B cell (primary cell): ENCODE data around the gene TRIM28. TPM values are rescaled to one million over a fixed set of nuclear protein-coding genes. Genes with fewer than 3 reads are reported as not detected.

Experiments
- ATAC-seq: fragments of 200-7000 bp; cut with Tn5 transposase; one replicate; pipeline ENCODE4 v1.10.0; 2021; ENCODE audit warnings: low read depth, mild to moderate bottlenecking, moderate number of reproducible peaks, moderate library complexity
- CTCF ChIA-PET: fragments of 350-600 bp; sonication (Branson Sonifier 250); formaldehyde crosslinking; loops from one replicate; lab custom pipeline; 2021; ENCODE audit warnings: antibody characterized with exemption, inconsistent platforms; lab: Charles Lee
- POLR2A ChIA-PET: fragments of 350-600 bp; sonication (Branson Sonifier 250); formaldehyde crosslinking; loops from one replicate; lab custom pipeline; 2021; ENCODE audit warnings: antibody characterized with exemption; lab: Charles Lee
- DNase-seq: peaks from one replicate; pipeline ENCODE4 v3.0.0; 2013
- H2AFZ ChIP-seq: 2 replicates; pipeline ENCODE4 v1.6.1; 2012; ENCODE audit warnings: mild to moderate bottlenecking, low read depth, low read length; ENCODE audit not compliant: insufficient read depth, poor library complexity, severe bottlenecking
- H3K27ac ChIP-seq, 2 donors: 1 replicate in 1 of 2; 2 replicates in 1 of 2; pipeline ENCODE4 v1.5.1; 2012 to 2013; ENCODE audit warnings: low read length in 2 of 2, mild to moderate bottlenecking in 2 of 2, moderate library complexity in 1 of 2
- H3K27me3 ChIP-seq, 4 experiments: fragments of 200-600 bp in 1 of 4; sonication (generic) in 1 of 4; replicated peaks in 1 of 4; 1 replicate in 2 of 4; 2 replicates in 2 of 4; pipeline versions ENCODE4 v1.6.1 to v1.7.0; 2013 to 2016; ENCODE audit warnings: low read length in 3 of 4, mild to moderate bottlenecking in 2 of 4, mixed read lengths in 1 of 4, moderate library complexity in 1 of 4; ENCODE audit not compliant: insufficient read depth in 4 of 4, control insufficient read depth in 3 of 4; ENCODE audit errors: control extremely low read depth in 1 of 4
- H3K36me3 ChIP-seq, 2 experiments: replicated peaks in 1 of 2; 1 replicate in 1 of 2; 2 replicates in 1 of 2; pipeline versions ENCODE4 v1.6.1 to v1.7.1; 2013; ENCODE audit warnings: low read length in 1 of 2; ENCODE audit not compliant: insufficient read depth in 2 of 2, control insufficient read depth in 1 of 2; ENCODE audit errors: control extremely low read depth in 1 of 2, extremely low read depth in 1 of 2
- H3K4me1 ChIP-seq, 2 donors: fragments of 200-600 bp in 1 of 2; sonication (generic) in 1 of 2; 1 replicate in 1 of 2; 2 replicates in 1 of 2; pipeline versions ENCODE4 v1.5.1 to v1.6.1; 2013 to 2017; ENCODE audit warnings: low read length in 2 of 2; ENCODE audit not compliant: control insufficient read depth in 2 of 2, insufficient read depth in 2 of 2
- H3K4me2 ChIP-seq: replicated peaks from 2 replicates; pipeline ENCODE3; 2012; ENCODE audit warnings: mild to moderate bottlenecking, low read depth, low read length; ENCODE audit not compliant: poor library complexity, severe bottlenecking
- H3K4me3 ChIP-seq, 5 experiments: fragments of 200-600 bp in 1 of 5; sonication (generic) in 1 of 5; 1 replicate in 3 of 5; 2 replicates in 2 of 5; pipeline versions ENCODE4 v1.5.1 to v1.7.0; 2011 to 2016; ENCODE audit warnings: low read length in 4 of 5, mild to moderate bottlenecking in 4 of 5, low read depth in 2 of 5, control low read depth in 1 of 5, moderate library complexity in 1 of 5; ENCODE audit not compliant: insufficient read depth in 1 of 5; ENCODE audit errors: control extremely low read depth in 1 of 5, extremely low read depth in 1 of 5
- H3K79me2 ChIP-seq: fragments of 200-600 bp; sonication (generic); one replicate; pipeline ENCODE4 v1.6.0; 2016; ENCODE audit warnings: low read length; ENCODE audit not compliant: control insufficient read depth, insufficient read depth
- H3K9ac ChIP-seq: fragments of 200-600 bp; sonication (generic); 2 replicates; pipeline ENCODE4 v1.6.1; 2017; ENCODE audit warnings: mild to moderate bottlenecking, low read length, moderate library complexity
- H3K9me3 ChIP-seq, 3 donors: one replicate each; pipeline versions ENCODE4 v1.6.1 to v1.7.1; 2013; ENCODE audit warnings: low read length in 2 of 3; ENCODE audit not compliant: control insufficient read depth in 2 of 3, insufficient read depth in 1 of 3; ENCODE audit errors: control extremely low read depth in 1 of 3
- H4K20me1 ChIP-seq: 2 replicates; pipeline ENCODE4 v1.6.0; 2012; ENCODE audit warnings: mild to moderate bottlenecking, low read length; ENCODE audit not compliant: insufficient read depth, control insufficient read depth, poor library complexity, severe bottlenecking
- H3K27ac Mint-ChIP-seq: one replicate; pipeline ENCODE4 v1.8.0; 2021; ENCODE audit warnings: mixed read lengths
- H3K27me3 Mint-ChIP-seq: one replicate; pipeline ENCODE4 v1.8.0; 2021; ENCODE audit warnings: mixed read lengths
- H3K4me1 Mint-ChIP-seq: one replicate; pipeline ENCODE4 v1.8.0; 2021; ENCODE audit warnings: mixed read lengths
- H3K4me3 Mint-ChIP-seq: one replicate; pipeline ENCODE4 v1.8.0; 2021; ENCODE audit warnings: mixed read lengths
- H3K9me3 Mint-ChIP-seq: one replicate; pipeline ENCODE4 v1.8.0; 2022; ENCODE audit warnings: mixed read lengths; ENCODE audit not compliant: insufficient read depth
- EZH2 ChIP-seq: IDR thresholded peaks from 2 replicates; pipeline ENCODE4 v1.6.1; 2012; ENCODE audit warnings: borderline replicate concordance, low read depth, mild to moderate bottlenecking, moderate library complexity, low read length; ENCODE audit not compliant: insufficient read depth, poor library complexity, severe bottlenecking
- WGBS: methylation state at CpG from one replicate; pipeline ENCODE4 v1.1.5; 2013; ENCODE audit warnings: missing lambda C conversion rate; ENCODE audit not compliant: insufficient coverage; 5-methylcytosine and 5-hydroxymethylcytosine counted together
- intact Hi-C: fragments of 100-400 bp; cut with micrococcal nuclease; formaldehyde crosslinking; loops from one replicate; pipeline ENCODE4 v1.10.0; 2022
- polyA plus RNA-seq: library from polyadenylated mRNA; depleted of rRNA; stranded (reverse); fragments of >200 nt; gene quantifications from 2 replicates; pipeline ENCODE4 v1.2.3, GENCODE V29; 2012
- total RNA-seq, 2 donors: library from RNA; stranded (reverse); fragments of 120-200 nt in 1 of 2; gene quantifications; 1 replicate in 1 of 2; 2 replicates in 1 of 2; pipeline versions ENCODE4 v1.2.3 to v1.2.4, GENCODE V29; 2013 to 2022
- TF ChIP-seq, protein P1 (sequence below): fragments of 200-600 bp; IDR thresholded peaks from one replicate; pipeline ENCODE4 v1.8.0; 2022; ENCODE audit warnings: antibody characterized with exemption, mild to moderate bottlenecking

Gene TRIM28
- total and polyA plus RNA-seq, 2 donors (not counting 1 experiment from before 2014, with no cell fraction given): 370 to 569 TPM

DNA sequence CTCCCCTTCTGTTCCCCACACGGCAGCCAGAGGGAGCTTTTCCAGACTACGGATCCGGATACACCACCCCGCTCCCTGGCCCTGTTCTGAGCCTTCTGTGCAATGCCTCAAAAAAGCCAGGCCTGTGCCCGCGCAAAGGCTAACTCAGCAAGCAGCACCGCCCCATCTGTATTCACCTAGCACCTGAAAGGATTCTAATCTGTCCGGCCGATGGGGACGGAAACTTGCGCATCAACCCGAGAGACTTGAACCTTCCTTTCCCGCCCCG is 24.8 kb upstream of the TRIM28 start:
- Histone ChIP-seq H3K27ac (peak overlapping the region; percentile 76 to 96), H3K9ac (peak overlapping the region; percentile 81), H3K4me1 (peaks cover 21 to 34% of the 10 kb centered on the region in 2 donors), H3K4me2 (peak overlapping the region; percentile 93), H2AFZ (peak overlapping the region; percentile 79), H4K20me1 (peaks cover 44% of the 10 kb centered on the region), H3K4me3 (peak overlapping the region; percentile 32 to 78 (median 71)), H3K36me3 (peaks cover 0 to 12% of the 10 kb centered on the region in 2 experiments), H3K9me3 (no peaks in the 10 kb centered on the region), H3K27me3 (no peaks in the 10 kb centered on the region), H3K79me2 (peaks cover 47% of the 10 kb centered on the region)
- Mint-ChIP-seq H3K27ac (peak overlapping the region; percentile 99), H3K4me3 (peak overlapping the region; percentile 98), H3K9me3 (no peaks in the 10 kb centered on the region), H3K27me3 (no peaks in the 10 kb centered on the region), H3K4me1 (peaks cover 47% of the 10 kb centered on the region)
- 0% methylated on average over 14 of the region's 14 CpGs for WGBS
- intact Hi-C loops: loop anchor here (1.0 to 2.0 kb wide), 5 partner anchors 20 to 192 kb away; partner anchors contain the start of genes CHMP2A, ZNF132 and ZNF837
- no peak for TF ChIP-seq EZH2
- TF ChIP-seq, protein P1, sequence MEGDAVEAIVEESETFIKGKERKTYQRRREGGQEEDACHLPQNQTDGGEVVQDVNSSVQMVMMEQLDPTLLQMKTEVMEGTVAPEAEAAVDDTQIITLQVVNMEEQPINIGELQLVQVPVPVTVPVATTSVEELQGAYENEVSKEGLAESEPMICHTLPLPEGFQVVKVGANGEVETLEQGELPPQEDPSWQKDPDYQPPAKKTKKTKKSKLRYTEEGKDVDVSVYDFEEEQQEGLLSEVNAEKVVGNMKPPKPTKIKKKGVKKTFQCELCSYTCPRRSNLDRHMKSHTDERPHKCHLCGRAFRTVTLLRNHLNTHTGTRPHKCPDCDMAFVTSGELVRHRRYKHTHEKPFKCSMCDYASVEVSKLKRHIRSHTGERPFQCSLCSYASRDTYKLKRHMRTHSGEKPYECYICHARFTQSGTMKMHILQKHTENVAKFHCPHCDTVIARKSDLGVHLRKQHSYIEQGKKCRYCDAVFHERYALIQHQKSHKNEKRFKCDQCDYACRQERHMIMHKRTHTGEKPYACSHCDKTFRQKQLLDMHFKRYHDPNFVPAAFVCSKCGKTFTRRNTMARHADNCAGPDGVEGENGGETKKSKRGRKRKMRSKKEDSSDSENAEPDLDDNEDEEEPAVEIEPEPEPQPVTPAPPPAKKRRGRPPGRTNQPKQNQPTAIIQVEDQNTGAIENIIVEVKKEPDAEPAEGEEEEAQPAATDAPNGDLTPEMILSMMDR: no peak
- ChIA-PET CTCF (interaction anchor here (0.6 to 4.9 kb wide), 13 partner anchors 10 to 791 kb away, joined by 3 to 72 read pairs (median 7); partner anchors contain the start of genes CHMP2A, TRIM28, ZNF497 and ZNF584), POLR2A (interaction anchor here (1.2 to 3.3 kb wide), 11 partner anchors 19 to 192 kb away, joined by 3 to 30 read pairs (median 7); partner anchors contain the start of genes TRIM28, ZNF132, ZNF324B and ZNF497)
- DNase-seq: no peak
- ATAC-seq: no peak
